Superior temporal gyrus (tissue), 1 donor: Measurements from ENCODE around the gene MYLIP.

Experiments used
- DNase-seq: peaks from one replicate; pipeline ENCODE4 v3.0.0-alpha.2; 2016; ENCODE audit errors: extremely low spot score

MYLIP gene

GRCh38 chr6:16128759-16129622 is at the start of gene MYLIP:
MYLIP (plus strand) TSS chr6:16129086; CDS start chr6:16129323, 237 bp downstream.
- DNase-seq, result peak; percentile 94

GRCh38 chr6:16079354-16079753 is 49.5 kb upstream of the MYLIP start:
- DNase-seq, result no peak

GRCh38 chr6:16080204-16080603 is 48.7 kb upstream of the MYLIP start:
- DNase-seq, result no peak

- no peak for DNase-seq
Measured at GRCh38 chr6:16081326-16081725, 47.6 kb upstream of the MYLIP start.

- DNase-seq, result no peak
Measured at GRCh38 chr6:16082361-16082760, 46.5 kb upstream of the MYLIP start.

- DNase-seq, result no peak
Measured at GRCh38 chr6:16086965-16087364, 41.9 kb upstream of the MYLIP start.

- DNase-seq, result no peak
Measured at GRCh38 chr6:16087386-16087785, 41.5 kb upstream of the MYLIP start.

- no peak for DNase-seq
Measured at GRCh38 chr6:16088409-16088808, 40.5 kb upstream of the MYLIP start.

GRCh38 chr6:16089232-16090062 is 39.4 kb upstream of the MYLIP start:
- no peak for DNase-seq

- DNase-seq, result no peak
Measured at GRCh38 chr6:16090452-16090851, 38.4 kb upstream of the MYLIP start.

- no peak for DNase-seq
Measured at GRCh38 chr6:16090920-16091319, 38.0 kb upstream of the MYLIP start.

- no peak for DNase-seq
Measured at GRCh38 chr6:16092140-16092539, 36.7 kb upstream of the MYLIP start.

- DNase-seq, result no peak
Measured at GRCh38 chr6:16092990-16093389, 35.9 kb upstream of the MYLIP start.

- no peak for DNase-seq
Measured at GRCh38 chr6:16095180-16095579, 33.7 kb upstream of the MYLIP start.

- DNase-seq, result no peak
Measured at GRCh38 chr6:16097382-16098171, 31.3 kb upstream of the MYLIP start.

GRCh38 chr6:16098211-16098610 is 30.7 kb upstream of the MYLIP start:
- DNase-seq, result no peak

GRCh38 chr6:16102208-16102607 is 26.7 kb upstream of the MYLIP start:
- no peak for DNase-seq

GRCh38 chr6:16103722-16104121 is 25.2 kb upstream of the MYLIP start:
- DNase-seq, result no peak

- peak; percentile 31 for DNase-seq
Measured at GRCh38 chr6:16104624-16105433, 24.1 kb upstream of the MYLIP start.

- no peak for DNase-seq
Measured at GRCh38 chr6:16105854-16106253, 23.0 kb upstream of the MYLIP start.
